ENCODE measurements around the gene RAD51AP1. TPM values are rescaled to one million over a fixed set of nuclear protein-coding genes. Genes with fewer than 3 reads are reported as not detected.
A peak's percentile ranks its signal among the peaks of the same experiment; 100 is the strongest.

RAD51AP1 gene
- total and polyA plus RNA-seq, 5 donors from 2014 or later, result 1.1 to 5.7 (median 2.3) TPM

DNA sequence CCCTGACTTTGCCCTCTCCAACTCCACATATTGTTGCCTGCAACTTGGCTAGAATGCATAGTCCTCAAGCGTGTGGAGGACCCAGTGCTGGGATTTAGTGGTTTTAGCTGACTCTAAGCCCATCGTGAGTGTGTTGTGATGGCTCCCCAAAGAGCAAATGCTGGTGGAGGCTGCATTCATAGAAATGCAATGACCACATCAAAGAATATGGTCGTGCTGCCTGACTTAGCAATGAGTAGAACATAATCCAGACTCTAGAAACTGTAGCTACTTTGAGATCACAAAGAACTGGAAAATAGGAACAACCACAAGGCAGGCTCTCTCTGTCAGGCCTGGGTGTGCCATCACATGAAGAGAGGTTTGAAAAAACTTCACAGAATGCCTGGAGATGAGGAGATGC, 24.6 kb downstream of the RAD51AP1 start:
- Mint-ChIP-seq H3K4me1 (peaks cover 0 to 20% (median 6%) of the 10 kb centered on the region in 4 donors), H3K4me3 (no peak overlapping the region), H3K27ac (no peak overlapping the region), H3K36me3 (no peaks in the 10 kb centered on the region), H3K9me3 (peaks cover 0 to 1% (median 0%) of the 10 kb centered on the region in 7 donors), H3K27me3 (no peaks in the 10 kb centered on the region)
- H3K9me3 ChIP-seq (ENCODE audit: control insufficient read depth in 2 of 2, low read length in 2 of 2), result no peaks in the 10 kb centered on the region
- no peaks in the 10 kb centered on the region for H3K4me1 ChIP-seq (ENCODE audit: control insufficient read depth, insufficient read depth, low read length, poor library complexity, severe bottlenecking)
- no peaks in the 10 kb centered on the region for H3K36me3 ChIP-seq (ENCODE audit: control insufficient read depth, insufficient read depth, low read length)
- DNase-seq (no peak), ATAC-seq (ENCODE audit: low read depth in 2 of 2) (no peak)
- no peak overlapping the region for H3K4me3 ChIP-seq (ENCODE audit: low read depth, low read length)
- H3K27ac ChIP-seq (ENCODE audit: insufficient read depth, low read length, poor library complexity, severe bottlenecking), result no peak overlapping the region
- no peaks in the 10 kb centered on the region for H3K27me3 ChIP-seq (ENCODE audit: control insufficient read depth, insufficient read depth, low read length)

DNA sequence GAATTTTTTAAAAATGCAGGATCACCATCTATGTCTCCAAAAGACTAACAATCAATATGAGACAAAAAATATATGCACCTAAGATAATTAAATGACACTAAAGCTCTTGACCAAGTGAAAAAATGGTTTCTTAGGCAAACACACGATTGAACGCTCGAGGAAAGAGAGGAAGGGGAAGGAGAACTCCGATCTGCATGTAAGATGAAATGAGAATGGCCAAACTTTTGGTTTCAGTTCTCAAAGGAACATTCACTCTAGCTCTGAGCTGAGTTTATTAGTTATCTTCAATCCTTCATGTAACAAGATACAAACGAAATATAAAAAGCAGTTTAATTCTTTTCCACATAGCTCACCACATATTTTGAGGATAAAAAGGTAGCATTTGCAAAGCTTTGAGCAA, 26.1 kb downstream of the RAD51AP1 start:
- Mint-ChIP-seq H3K4me3 (peak overlapping the region in 3 of 4 donors; percentile 0 to 32 (median 3)), H3K9me3 (peaks cover 0 to 1% (median 0%) of the 10 kb centered on the region in 7 donors), H3K27ac (no peak overlapping the region), H3K36me3 (no peaks in the 10 kb centered on the region), H3K27me3 (no peaks in the 10 kb centered on the region), H3K4me1 (peaks cover 0 to 20% (median 6%) of the 10 kb centered on the region in 4 donors)
- Histone ChIP-seq H3K27ac (ENCODE audit: insufficient read depth, low read length, poor library complexity, severe bottlenecking) (no peak overlapping the region), H3K4me3 (ENCODE audit: low read depth, low read length) (peak overlapping the region; percentile 66), H3K36me3 (ENCODE audit: control insufficient read depth, insufficient read depth, low read length) (no peaks in the 10 kb centered on the region), H3K9me3 (ENCODE audit: control insufficient read depth in 2 of 2, low read length in 2 of 2) (no peaks in the 10 kb centered on the region), H3K27me3 (ENCODE audit: control insufficient read depth, insufficient read depth, low read length) (no peaks in the 10 kb centered on the region), H3K4me1 (ENCODE audit: control insufficient read depth, insufficient read depth, low read length, poor library complexity, severe bottlenecking) (no peaks in the 10 kb centered on the region)
- peak in 1 of 2 donors; percentile 42 for ATAC-seq (ENCODE audit: low read depth in 2 of 2)
- peak in 1 of 3 donors; percentile 33 for DNase-seq

DNA sequence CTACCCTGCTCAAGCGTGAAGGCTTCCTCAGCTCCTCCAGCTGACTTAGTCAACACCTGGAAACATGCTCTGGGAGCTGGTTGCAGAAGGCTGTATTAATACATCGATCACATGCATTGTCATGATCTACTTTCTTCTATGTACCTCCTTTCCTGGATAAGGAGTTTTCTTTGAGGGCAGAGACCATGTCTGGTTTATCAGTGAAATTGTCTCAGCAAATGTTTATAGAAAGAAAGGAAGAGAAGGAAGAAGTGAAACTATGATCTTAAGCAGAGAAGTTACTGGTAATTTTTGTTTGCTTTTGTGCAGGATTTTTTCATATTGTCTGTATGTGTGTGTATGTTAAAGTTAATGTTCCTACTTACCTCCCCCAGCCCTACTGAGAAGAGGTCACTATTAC, 27.8 kb downstream of the RAD51AP1 start:
- H3K27me3 Mint-ChIP-seq, result no peaks in the 10 kb centered on the region
- H3K4me1 ChIP-seq (ENCODE audit: control insufficient read depth, insufficient read depth, low read length, poor library complexity, severe bottlenecking), result no peaks in the 10 kb centered on the region
- no peaks in the 10 kb centered on the region for H3K36me3 Mint-ChIP-seq
- peaks cover 0 to 2% (median 0%) of the 10 kb centered on the region in 7 donors for H3K9me3 Mint-ChIP-seq
- H3K4me1 Mint-ChIP-seq, result peaks cover 0 to 20% (median 6%) of the 10 kb centered on the region in 4 donors
- no peak overlapping the region for H3K27ac ChIP-seq (ENCODE audit: insufficient read depth, low read length, poor library complexity, severe bottlenecking)
- no peak overlapping the region for H3K4me3 ChIP-seq (ENCODE audit: low read depth, low read length)
- DNase-seq (no peak), ATAC-seq (ENCODE audit: low read depth in 2 of 2) (no peak)
- no peaks in the 10 kb centered on the region for H3K27me3 ChIP-seq (ENCODE audit: control insufficient read depth, insufficient read depth, low read length)
- peak overlapping the region in 1 of 4 donors; percentile 47 for H3K4me3 Mint-ChIP-seq
- no peak overlapping the region for H3K27ac Mint-ChIP-seq
- H3K36me3 ChIP-seq (ENCODE audit: control insufficient read depth, insufficient read depth, low read length), result no peaks in the 10 kb centered on the region
- H3K9me3 ChIP-seq (ENCODE audit: control insufficient read depth in 2 of 2, low read length in 2 of 2), result no peaks in the 10 kb centered on the region

DNA sequence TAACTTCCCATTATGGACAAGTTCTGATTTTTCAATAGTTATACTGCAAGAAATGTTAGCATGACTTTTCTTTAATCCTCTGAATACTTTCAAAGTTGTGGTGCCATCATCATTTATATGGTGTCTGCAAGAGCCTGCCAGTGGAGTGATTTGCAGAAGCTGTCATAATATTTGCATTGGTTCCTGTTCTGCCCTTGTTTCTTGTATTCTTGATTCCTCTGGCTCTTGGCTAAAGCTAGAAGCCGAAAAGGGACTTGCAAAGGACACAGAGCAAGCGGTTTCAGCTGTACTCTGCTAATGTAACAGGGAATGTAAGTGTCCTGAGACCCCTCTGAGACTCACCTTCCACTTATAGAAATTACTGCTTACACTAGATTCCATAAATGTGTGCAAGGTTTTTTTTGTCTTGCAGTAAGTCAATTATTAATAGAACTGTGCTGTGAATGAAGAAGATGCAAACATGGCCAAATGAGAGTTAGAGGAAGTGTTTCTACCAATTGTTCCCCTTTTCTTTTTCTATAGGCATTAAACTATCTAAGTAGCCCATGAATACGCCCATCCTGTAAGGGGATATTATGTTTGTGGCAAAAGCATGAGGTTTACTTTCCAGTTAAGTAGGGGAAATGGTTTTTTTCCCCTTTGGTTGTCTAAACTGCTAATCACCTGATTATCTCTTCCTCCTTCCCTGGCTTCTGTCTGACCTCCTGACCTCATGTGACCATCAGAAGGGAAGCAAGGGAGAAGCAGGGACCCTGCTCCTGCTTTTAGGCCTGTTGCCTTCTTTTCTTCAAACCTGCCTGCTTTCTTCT, 28.6 kb downstream of the RAD51AP1 start:
- Histone ChIP-seq H3K4me3 (ENCODE audit: low read depth, low read length) (no peak overlapping the region), H3K27ac (ENCODE audit: insufficient read depth, low read length, poor library complexity, severe bottlenecking) (no peak overlapping the region), H3K9me3 (ENCODE audit: control insufficient read depth in 2 of 2, low read length in 2 of 2) (no peaks in the 10 kb centered on the region), H3K36me3 (ENCODE audit: control insufficient read depth, insufficient read depth, low read length) (no peaks in the 10 kb centered on the region), H3K4me1 (ENCODE audit: control insufficient read depth, insufficient read depth, low read length, poor library complexity, severe bottlenecking) (no peaks in the 10 kb centered on the region), H3K27me3 (ENCODE audit: control insufficient read depth, insufficient read depth, low read length) (no peaks in the 10 kb centered on the region)
- H3K27me3 Mint-ChIP-seq, result no peaks in the 10 kb centered on the region
- DNase-seq, result no peak
- peaks cover 0 to 2% (median 0%) of the 10 kb centered on the region in 7 donors for H3K9me3 Mint-ChIP-seq
- no peak overlapping the region for H3K27ac Mint-ChIP-seq
- no peak overlapping the region for H3K4me3 Mint-ChIP-seq
- ATAC-seq (ENCODE audit: low read depth in 2 of 2), result no peak
- peaks cover 0 to 18% (median 5%) of the 10 kb centered on the region in 4 donors for H3K4me1 Mint-ChIP-seq
- no peaks in the 10 kb centered on the region for H3K36me3 Mint-ChIP-seq

DNA sequence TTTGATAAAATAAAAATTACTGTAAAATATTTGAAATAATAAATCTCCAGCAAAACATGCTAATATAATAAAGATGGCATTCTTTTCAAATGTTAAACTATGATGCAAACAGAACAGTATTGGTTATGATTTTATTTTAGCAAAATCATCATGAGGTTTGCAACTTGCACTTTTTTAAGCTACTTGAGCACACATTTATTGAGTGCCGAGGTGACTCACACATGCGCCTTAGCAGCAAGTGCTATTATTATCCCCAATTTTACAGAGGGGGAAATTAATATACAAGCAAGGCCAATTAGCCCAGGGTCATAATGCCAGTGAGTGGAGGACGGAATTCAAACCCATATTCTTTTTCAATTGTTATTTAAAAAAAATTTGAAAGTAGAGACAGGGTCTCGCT, 30.6 kb downstream of the RAD51AP1 start:
- Mint-ChIP-seq H3K9me3 (peaks cover 0 to 2% (median 0%) of the 10 kb centered on the region in 7 donors), H3K27ac (no peak overlapping the region), H3K36me3 (no peaks in the 10 kb centered on the region), H3K4me1 (peaks cover 0 to 10% (median 2%) of the 10 kb centered on the region in 4 donors), H3K27me3 (no peaks in the 10 kb centered on the region), H3K4me3 (no peak overlapping the region)
- DNase-seq, result no peak
- Histone ChIP-seq H3K9me3 (ENCODE audit: control insufficient read depth in 2 of 2, low read length in 2 of 2) (no peaks in the 10 kb centered on the region), H3K36me3 (ENCODE audit: control insufficient read depth, insufficient read depth, low read length) (no peaks in the 10 kb centered on the region), H3K4me3 (ENCODE audit: low read depth, low read length) (no peak overlapping the region), H3K27ac (ENCODE audit: insufficient read depth, low read length, poor library complexity, severe bottlenecking) (no peak overlapping the region), H3K4me1 (ENCODE audit: control insufficient read depth, insufficient read depth, low read length, poor library complexity, severe bottlenecking) (no peaks in the 10 kb centered on the region), H3K27me3 (ENCODE audit: control insufficient read depth, insufficient read depth, low read length) (no peaks in the 10 kb centered on the region)
- no peak for ATAC-seq (ENCODE audit: low read depth in 2 of 2)

DNA sequence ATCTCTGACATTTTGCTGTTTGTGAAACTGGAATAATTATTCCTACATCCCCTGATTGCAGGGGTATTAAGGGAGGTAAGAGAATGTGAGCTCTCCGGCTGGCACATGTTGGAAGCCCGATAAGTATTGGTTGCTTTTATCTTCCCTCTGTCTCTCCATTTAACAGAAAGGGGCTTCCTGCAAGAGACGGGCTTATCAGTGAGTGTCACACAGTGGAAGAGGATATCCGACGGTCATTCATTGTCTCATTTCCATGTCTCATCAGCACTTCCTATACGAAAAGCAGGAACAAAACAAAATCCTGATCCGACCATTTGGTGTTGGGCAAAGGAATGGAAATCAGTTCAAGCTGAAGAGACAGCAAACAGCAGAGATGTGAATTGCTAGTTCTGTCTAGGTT, 34.0 kb downstream of the RAD51AP1 start:
- no peak for ATAC-seq (ENCODE audit: low read depth in 2 of 2)
- Histone ChIP-seq H3K36me3 (ENCODE audit: control insufficient read depth, insufficient read depth, low read length) (no peaks in the 10 kb centered on the region), H3K27ac (ENCODE audit: insufficient read depth, low read length, poor library complexity, severe bottlenecking) (no peak overlapping the region), H3K4me1 (ENCODE audit: control insufficient read depth, insufficient read depth, low read length, poor library complexity, severe bottlenecking) (no peaks in the 10 kb centered on the region), H3K4me3 (ENCODE audit: low read depth, low read length) (no peak overlapping the region), H3K9me3 (ENCODE audit: control insufficient read depth in 2 of 2, low read length in 2 of 2) (no peaks in the 10 kb centered on the region), H3K27me3 (ENCODE audit: control insufficient read depth, insufficient read depth, low read length) (no peaks in the 10 kb centered on the region)
- no peak overlapping the region for H3K4me3 Mint-ChIP-seq
- no peak overlapping the region for H3K27ac Mint-ChIP-seq
- peaks cover 0 to 2% (median 0%) of the 10 kb centered on the region in 7 donors for H3K9me3 Mint-ChIP-seq
- no peaks in the 10 kb centered on the region for H3K36me3 Mint-ChIP-seq
- H3K4me1 Mint-ChIP-seq, result no peaks in the 10 kb centered on the region
- no peak for DNase-seq
- H3K27me3 Mint-ChIP-seq, result no peaks in the 10 kb centered on the region

DNA sequence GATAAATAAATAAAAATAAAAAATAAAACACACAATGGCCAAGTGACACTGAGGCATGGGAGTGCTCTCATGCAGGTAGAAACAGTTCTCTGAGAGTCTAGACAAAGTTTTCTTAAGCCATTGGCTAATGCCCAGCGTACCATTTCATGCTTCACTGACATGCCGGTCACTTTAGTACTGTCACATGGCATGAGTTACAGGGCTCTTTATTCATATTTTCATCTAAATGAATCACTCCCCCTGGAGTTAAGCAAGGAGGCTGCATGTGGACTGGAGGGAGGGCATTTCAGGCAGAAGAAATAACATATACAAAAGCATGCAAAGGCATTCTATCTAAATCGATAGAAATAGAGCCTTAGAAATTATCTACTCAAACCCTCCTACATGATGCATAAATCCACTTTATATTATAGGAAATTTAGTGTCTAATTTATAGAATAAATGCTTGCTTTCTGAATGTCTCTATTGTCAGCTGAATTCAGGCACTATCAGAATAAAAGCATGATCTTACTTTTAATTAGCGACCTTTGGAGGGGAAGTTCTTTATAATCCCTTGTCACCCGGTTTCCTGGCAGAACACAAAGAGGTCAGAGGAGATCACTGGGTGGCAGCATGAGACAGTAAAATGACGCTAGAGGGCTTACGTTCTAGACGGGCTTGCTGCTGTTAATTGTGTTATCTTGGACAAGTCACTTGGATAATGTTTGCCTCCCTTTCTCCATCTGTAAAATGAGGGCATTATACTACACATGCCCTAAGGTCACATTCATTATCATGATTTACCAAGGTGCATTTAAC, 40.8 kb downstream of the RAD51AP1 start:
- no peak overlapping the region for H3K4me3 Mint-ChIP-seq
- Histone ChIP-seq H3K9me3 (ENCODE audit: control insufficient read depth in 2 of 2, low read length in 2 of 2) (no peaks in the 10 kb centered on the region), H3K27ac (ENCODE audit: insufficient read depth, low read length, poor library complexity, severe bottlenecking) (no peak overlapping the region), H3K36me3 (ENCODE audit: control insufficient read depth, insufficient read depth, low read length) (no peaks in the 10 kb centered on the region), H3K27me3 (ENCODE audit: control insufficient read depth, insufficient read depth, low read length) (no peaks in the 10 kb centered on the region), H3K4me1 (ENCODE audit: control insufficient read depth, insufficient read depth, low read length, poor library complexity, severe bottlenecking) (no peaks in the 10 kb centered on the region), H3K4me3 (ENCODE audit: low read depth, low read length) (no peak overlapping the region)
- no peaks in the 10 kb centered on the region for H3K36me3 Mint-ChIP-seq
- ATAC-seq (ENCODE audit: low read depth in 2 of 2), result no peak
- no peaks in the 10 kb centered on the region for H3K4me1 Mint-ChIP-seq
- no peaks in the 10 kb centered on the region for H3K9me3 Mint-ChIP-seq
- H3K27me3 Mint-ChIP-seq, result no peaks in the 10 kb centered on the region
- DNase-seq, result peak in 1 of 3 donors; percentile 40
- no peak overlapping the region for H3K27ac Mint-ChIP-seq
